IMR-90 (cell line): Measurements from ENCODE around the gene FAM110D. TPM values are rescaled to one million over a fixed set of nuclear protein-coding genes. Genes with fewer than 3 reads are reported as not detected.

Experiments
- ATAC-seq: fragments of 200-7000 bp; cut with Tn5 transposase; 2 replicates; pipeline ENCODE4 v1.9.1; 2020; ENCODE audit warnings: low read depth, mild to moderate bottlenecking, moderate library complexity
- BruUV-seq: library from RNA; stranded (reverse); fragments of 400-500 nt; replicated peaks from 2 replicates; lab custom pipeline; 2021; lab: Mats Ljungman, UMichigan
- CTCF ChIA-PET: fragments of 300-600 bp; formaldehyde crosslinking; extraction: SDS; loops from one replicate; lab custom pipeline; 2021; ENCODE audit warnings: antibody characterized with exemption; lab: Yijun Ruan, JAX
- POLR2A ChIA-PET: fragments of 300-600 bp; sonication (Branson Sonifier 250); formaldehyde crosslinking; loops from one replicate; lab custom pipeline; 2022; ENCODE audit warnings: antibody characterized with exemption; ENCODE audit not compliant: unreplicated experiment; lab: Charles Lee
- DNase-seq: peaks from one replicate; pipeline ENCODE4 v3.0.0; 2013
- H2AFZ ChIP-seq: replicated peaks from 2 replicates; pipeline ENCODE3; 2013; ENCODE audit warnings: low read length, mild to moderate bottlenecking; ENCODE audit not compliant: poor library complexity
- H2AK5ac ChIP-seq: 2 replicates; pipeline ENCODE4 v1.6.1; 2013; ENCODE audit warnings: low read depth, low read length, inconsistent platforms
- H2AK9ac ChIP-seq: replicated peaks from 2 replicates; pipeline ENCODE3; 2013; ENCODE audit warnings: mild to moderate bottlenecking, low read depth, low read length, moderate library complexity; ENCODE audit not compliant: poor library complexity
- H2BK120ac ChIP-seq: 2 replicates; pipeline ENCODE4 v1.6.1; 2013; ENCODE audit warnings: low read depth, low read length, inconsistent platforms
- H2BK15ac ChIP-seq: 3 replicates; pipeline ENCODE4 v1.6.1; 2013; ENCODE audit warnings: low read depth, low read length, inconsistent platforms
- H2BK20ac ChIP-seq: 2 replicates; pipeline ENCODE4 v1.6.1; 2013; ENCODE audit warnings: low read depth, mild to moderate bottlenecking, inconsistent platforms, low read length, moderate library complexity
- H2BK5ac ChIP-seq: 2 replicates; pipeline ENCODE4 v1.6.1; 2013; ENCODE audit warnings: mild to moderate bottlenecking, low read depth, low read length, inconsistent platforms; ENCODE audit not compliant: poor library complexity, severe bottlenecking
- H3K14ac ChIP-seq: replicated peaks from 2 replicates; pipeline ENCODE4 v1.6.1; 2013; ENCODE audit warnings: low read depth, low read length, inconsistent platforms
- H3K18ac ChIP-seq: 2 replicates; pipeline ENCODE4 v1.6.1; 2013; ENCODE audit warnings: low read depth, low read length, control low read depth
- H3K23ac ChIP-seq: 2 replicates; pipeline ENCODE4 v1.6.1; 2013; ENCODE audit warnings: low read depth, low read length, inconsistent platforms
- H3K27ac ChIP-seq: 2 replicates; pipeline ENCODE4 v1.5.1; 2013; ENCODE audit warnings: mild to moderate bottlenecking, control low read depth, low read length; ENCODE audit not compliant: insufficient read depth
- H3K27me3 ChIP-seq: 2 replicates; pipeline ENCODE4 v1.6.1; 2013; ENCODE audit warnings: low read length; ENCODE audit not compliant: control insufficient read depth, insufficient read depth
- H3K36me3 ChIP-seq: 2 replicates; pipeline ENCODE4 v1.6.1; 2013; ENCODE audit warnings: low read length, mixed read lengths; ENCODE audit not compliant: control insufficient read depth, insufficient read depth
- H3K4ac ChIP-seq: 2 replicates; pipeline ENCODE4 v1.6.1; 2013; ENCODE audit warnings: low read depth, low read length, inconsistent platforms
- H3K4me1 ChIP-seq: 2 replicates; pipeline ENCODE4 v1.6.1; 2013; ENCODE audit warnings: low read length, mixed read lengths; ENCODE audit not compliant: control insufficient read depth, insufficient read depth
- H3K4me2 ChIP-seq: 2 replicates; pipeline ENCODE4 v1.6.1; 2013; ENCODE audit warnings: low read depth, mild to moderate bottlenecking, control low read depth, low read length, moderate library complexity
- H3K4me3 ChIP-seq: 2 replicates; pipeline ENCODE4 v1.5.1; 2013; ENCODE audit warnings: low read depth, mild to moderate bottlenecking, control low read depth, low read length, moderate library complexity; ENCODE audit not compliant: insufficient read depth
- H3K56ac ChIP-seq: 2 replicates; pipeline ENCODE4 v1.6.1; 2013; ENCODE audit warnings: low read length, inconsistent platforms; ENCODE audit not compliant: insufficient read depth; ENCODE audit errors: extremely low read depth
- H3K79me1 ChIP-seq, 2 experiments: 2 replicates each; pipeline ENCODE4 v1.6.1; 2013; ENCODE audit warnings: low read length in 2 of 2, inconsistent platforms in 1 of 2, low read depth in 1 of 2
- H3K9ac ChIP-seq: 2 replicates; pipeline ENCODE4 v1.6.1; 2013; ENCODE audit warnings: low read depth, low read length, control low read depth
- H3K9me1 ChIP-seq: 2 replicates; pipeline ENCODE4 v1.6.1; 2013; ENCODE audit warnings: low read length, inconsistent platforms; ENCODE audit not compliant: insufficient read depth
- H3K9me3 ChIP-seq: 2 replicates; pipeline ENCODE4 v1.6.1; 2013; ENCODE audit warnings: low read length; ENCODE audit not compliant: control insufficient read depth, insufficient read depth
- H4K20me1 ChIP-seq: 2 replicates; pipeline ENCODE4 v1.6.1; 2013; ENCODE audit warnings: low read length, inconsistent platforms; ENCODE audit not compliant: insufficient read depth
- H4K5ac ChIP-seq: 2 replicates; pipeline ENCODE4 v1.6.1; 2013; ENCODE audit warnings: mild to moderate bottlenecking, low read depth, low read length, control low read depth
- H4K8ac ChIP-seq, 2 experiments: 2 replicates each; pipeline ENCODE4 v1.6.1; 2013; ENCODE audit warnings: low read depth in 2 of 2, low read length in 2 of 2, control low read depth in 1 of 2, inconsistent platforms in 1 of 2
- H4K91ac ChIP-seq: 2 replicates; pipeline ENCODE4 v1.6.1; 2013; ENCODE audit warnings: low read depth, low read length, inconsistent platforms; ENCODE audit not compliant: insufficient read depth
- BHLHE40 ChIP-seq: fragments of 150-350 bp; IDR thresholded peaks from 2 replicates; pipeline ENCODE4 v1.6.1; 2016; ENCODE audit warnings: mild to moderate bottlenecking, low read depth, low read length
- CEBPB ChIP-seq: IDR thresholded peaks from 2 replicates; pipeline ENCODE4 v1.6.1; 2012; ENCODE audit warnings: low read depth, low read length, improper control_type of control experiment
- CHD1 ChIP-seq: IDR thresholded peaks from 2 replicates; pipeline ENCODE4 v1.6.1; 2012; ENCODE audit warnings: low read depth, low read length, improper control_type of control experiment
- FOS ChIP-seq: fragments of 150-350 bp; IDR thresholded peaks from 2 replicates; pipeline ENCODE4 v1.6.1; 2016; ENCODE audit warnings: low read depth, low read length
- MAFK ChIP-seq: IDR thresholded peaks from 2 replicates; pipeline ENCODE4 v1.6.1; 2012; ENCODE audit warnings: low read depth, low read length, improper control_type of control experiment
- MAZ ChIP-seq: IDR thresholded peaks from 2 replicates; pipeline ENCODE4 v1.6.1; 2012; ENCODE audit warnings: low read depth, mild to moderate bottlenecking, low read length, improper control_type of control experiment, moderate library complexity, borderline replicate concordance
- MXI1 ChIP-seq: IDR thresholded peaks from 2 replicates; pipeline ENCODE4 v1.6.1; 2012; ENCODE audit warnings: low read depth, mild to moderate bottlenecking, low read length, moderate library complexity, borderline replicate concordance
- NFE2L2 ChIP-seq: fragments of 150-350 bp; IDR thresholded peaks from 2 replicates; pipeline ENCODE4 v1.6.1; 2016; ENCODE audit warnings: low read depth, mild to moderate bottlenecking, low read length
- POLR2A ChIP-seq: IDR thresholded peaks from 2 replicates; pipeline ENCODE4 v1.6.1; 2012; ENCODE audit warnings: mild to moderate bottlenecking, low read depth, low read length
- RAD21 ChIP-seq: IDR thresholded peaks from 2 replicates; pipeline ENCODE4 v1.6.1; 2012; ENCODE audit warnings: low read length, improper control_type of control experiment
- RCOR1 ChIP-seq: IDR thresholded peaks from 2 replicates; pipeline ENCODE4 v1.6.1; 2012; ENCODE audit warnings: mild to moderate bottlenecking, low read length, improper control_type of control experiment; ENCODE audit not compliant: insufficient replicate concordance
- RFX5 ChIP-seq: IDR thresholded peaks from 2 replicates; pipeline ENCODE4 v1.8.0; 2012; ENCODE audit warnings: low read depth, mild to moderate bottlenecking, low read length, moderate library complexity
- SMC3 ChIP-seq: fragments of 150-350 bp; IDR thresholded peaks from 2 replicates; pipeline ENCODE4 v1.6.1; 2016; ENCODE audit warnings: low read depth, mild to moderate bottlenecking, antibody characterized with exemption, low read length, moderate library complexity
- WGBS, 2 experiments: methylation state at CpG; one replicate each; pipeline versions ENCODE4 v1.1.5 to v1.1.7; 2013; ENCODE audit warnings: missing lambda C conversion rate in 2 of 2; ENCODE audit not compliant: insufficient read length in 1 of 2; ENCODE audit errors: extremely low coverage in 2 of 2; 5-methylcytosine and 5-hydroxymethylcytosine counted together
- dilution Hi-C: fragments of 300-500 bp; cut with HindIII; formaldehyde crosslinking; loops from one replicate; pipeline ENCODE4 v1.14.3; 2018; ENCODE audit warnings: low sequenced_read_pairs; ENCODE audit not compliant: unreplicated experiment
- in situ Hi-C: fragments of 300-500 bp; cut with MboI; formaldehyde crosslinking; loops from 3 replicates; pipeline ENCODE4 v1.14.3; 2019; ENCODE audit warnings: low sequenced_read_pairs, inconsistent platforms, mixed read lengths
- intact Hi-C: fragments of 100-400 bp; cut with micrococcal nuclease; formaldehyde crosslinking; loops from 2 replicates; pipeline ENCODE4 v1.10.0; 2022
- polyA plus RNA-seq, 3 experiments: library from polyadenylated mRNA; depleted of rRNA; stranded (reverse); fragments of >200 nt; gene quantifications; 2 replicates each; pipeline ENCODE4 v1.2.3, GENCODE V29; 2012; ENCODE audit warnings: low replicate concordance in 1 of 3
- total RNA-seq: library from RNA; depleted of rRNA; stranded (reverse); fragments of >200 nt; gene quantifications from 2 replicates; pipeline ENCODE4 v1.2.3, GENCODE V29; 2012
- TF ChIP-seq, protein P1 (sequence below): fragments of 150-350 bp; IDR thresholded peaks from 2 replicates; pipeline ENCODE4 v1.6.1; 2017; ENCODE audit warnings: mild to moderate bottlenecking, antibody characterized with exemption, low read length, low read depth
- TF ChIP-seq, protein P2 (sequence below): conservative IDR thresholded peaks from 2 replicates; pipeline ENCODE4 v1.5.1; 2012; ENCODE audit warnings: mild to moderate bottlenecking, low read depth, low read length, improper control_type of control experiment
- TF ChIP-seq, protein P3 (sequence below): fragments of 150-350 bp; IDR thresholded peaks from 2 replicates; pipeline ENCODE4 v1.6.1; 2016; ENCODE audit warnings: low read depth, mild to moderate bottlenecking, low read length, moderate library complexity, borderline replicate concordance

Gene FAM110D
- total and polyA plus RNA-seq, 2 of the 4 experiments (the other 2 are of a cell fraction): not detected

DNA sequence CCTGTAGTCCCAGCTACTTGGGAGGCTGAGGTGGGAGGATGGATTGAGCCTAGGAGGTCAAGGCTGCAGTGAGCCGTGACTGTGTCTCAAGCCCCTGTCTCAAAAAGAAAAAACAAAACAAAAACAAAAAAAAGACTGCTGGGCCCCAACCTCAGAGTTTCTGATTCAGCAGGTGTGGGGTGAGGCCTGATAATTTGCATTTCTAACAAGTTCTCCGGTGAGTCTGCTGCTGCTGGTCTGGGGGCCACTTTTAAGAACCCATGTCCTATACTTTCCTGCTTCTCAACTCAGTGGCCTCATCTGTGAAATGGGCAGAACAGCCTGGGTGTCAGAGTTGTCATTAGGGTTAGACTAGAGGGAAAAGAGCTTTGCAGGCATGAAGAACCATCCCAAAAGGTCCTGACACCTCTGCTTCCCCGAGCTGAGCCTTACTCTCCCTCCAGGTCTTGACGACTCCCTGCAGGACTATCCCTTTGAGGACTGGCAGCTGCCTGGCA is 21.2 kb downstream of the FAM110D start:
- WGBS, 2 experiments: no CpG with 5 or more reads among the region's 4 CpGs
- no peak overlapping the region for H2AK5ac ChIP-seq
- no peaks in the 10 kb centered on the region for H3K9me3 ChIP-seq
- no peak overlapping the region for H3K56ac ChIP-seq
- no peaks in the 10 kb centered on the region for H4K20me1 ChIP-seq
- intact Hi-C loops (no loop called here), in situ Hi-C loops (no loop called here), dilution Hi-C loops (no loop called here)
- no peak overlapping the region for H4K8ac ChIP-seq
- no peaks in the 10 kb centered on the region for H3K4me1 ChIP-seq
- H2BK120ac ChIP-seq: no peak overlapping the region
- H3K4ac ChIP-seq: no peak overlapping the region
- H3K4me3 ChIP-seq: no peak overlapping the region
- H3K4me2 ChIP-seq: no peak overlapping the region
- H3K36me3 ChIP-seq: no peaks in the 10 kb centered on the region
- no peak overlapping the region for H2BK15ac ChIP-seq
- H2AK9ac ChIP-seq: no peak overlapping the region
- no peaks in the 10 kb centered on the region; the same call in 1 of the 2 replicates for H3K27me3 ChIP-seq
- CTCF ChIA-PET: no interaction called here
- H4K91ac ChIP-seq: no peak overlapping the region
- H2BK20ac ChIP-seq: no peak overlapping the region
- H3K14ac ChIP-seq: no peak overlapping the region
- no peak overlapping the region for H4K5ac ChIP-seq
- DNase-seq (no peak), ATAC-seq (no peak)
- no peak overlapping the region for H2AFZ ChIP-seq
- H3K18ac ChIP-seq: no peak overlapping the region
- H3K27ac ChIP-seq: no peak overlapping the region
- no peak overlapping the region for H3K9ac ChIP-seq
- no peaks in the 10 kb centered on the region for H3K79me1 ChIP-seq
- no peak overlapping the region for H2BK5ac ChIP-seq
- BruUV-seq: no TSS peak
- TF ChIP-seq CHD1: no peak
- TF ChIP-seq BHLHE40: no peak
- TF ChIP-seq RCOR1: no peak
- TF ChIP-seq, protein P1, sequence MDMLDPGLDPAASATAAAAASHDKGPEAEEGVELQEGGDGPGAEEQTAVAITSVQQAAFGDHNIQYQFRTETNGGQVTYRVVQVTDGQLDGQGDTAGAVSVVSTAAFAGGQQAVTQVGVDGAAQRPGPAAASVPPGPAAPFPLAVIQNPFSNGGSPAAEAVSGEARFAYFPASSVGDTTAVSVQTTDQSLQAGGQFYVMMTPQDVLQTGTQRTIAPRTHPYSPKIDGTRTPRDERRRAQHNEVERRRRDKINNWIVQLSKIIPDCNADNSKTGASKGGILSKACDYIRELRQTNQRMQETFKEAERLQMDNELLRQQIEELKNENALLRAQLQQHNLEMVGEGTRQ: no peak
- TF ChIP-seq MAZ: no peak
- no peak for TF ChIP-seq CEBPB
- TF ChIP-seq MAFK: no peak
- no peak for TF ChIP-seq RAD21
- TF ChIP-seq, protein P2, sequence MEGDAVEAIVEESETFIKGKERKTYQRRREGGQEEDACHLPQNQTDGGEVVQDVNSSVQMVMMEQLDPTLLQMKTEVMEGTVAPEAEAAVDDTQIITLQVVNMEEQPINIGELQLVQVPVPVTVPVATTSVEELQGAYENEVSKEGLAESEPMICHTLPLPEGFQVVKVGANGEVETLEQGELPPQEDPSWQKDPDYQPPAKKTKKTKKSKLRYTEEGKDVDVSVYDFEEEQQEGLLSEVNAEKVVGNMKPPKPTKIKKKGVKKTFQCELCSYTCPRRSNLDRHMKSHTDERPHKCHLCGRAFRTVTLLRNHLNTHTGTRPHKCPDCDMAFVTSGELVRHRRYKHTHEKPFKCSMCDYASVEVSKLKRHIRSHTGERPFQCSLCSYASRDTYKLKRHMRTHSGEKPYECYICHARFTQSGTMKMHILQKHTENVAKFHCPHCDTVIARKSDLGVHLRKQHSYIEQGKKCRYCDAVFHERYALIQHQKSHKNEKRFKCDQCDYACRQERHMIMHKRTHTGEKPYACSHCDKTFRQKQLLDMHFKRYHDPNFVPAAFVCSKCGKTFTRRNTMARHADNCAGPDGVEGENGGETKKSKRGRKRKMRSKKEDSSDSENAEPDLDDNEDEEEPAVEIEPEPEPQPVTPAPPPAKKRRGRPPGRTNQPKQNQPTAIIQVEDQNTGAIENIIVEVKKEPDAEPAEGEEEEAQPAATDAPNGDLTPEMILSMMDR: no peak
- TF ChIP-seq POLR2A: no peak
- TF ChIP-seq NFE2L2: no peak
- TF ChIP-seq SMC3: no peak
- TF ChIP-seq MXI1: no peak
- no peak for TF ChIP-seq FOS
- TF ChIP-seq, protein P3, sequence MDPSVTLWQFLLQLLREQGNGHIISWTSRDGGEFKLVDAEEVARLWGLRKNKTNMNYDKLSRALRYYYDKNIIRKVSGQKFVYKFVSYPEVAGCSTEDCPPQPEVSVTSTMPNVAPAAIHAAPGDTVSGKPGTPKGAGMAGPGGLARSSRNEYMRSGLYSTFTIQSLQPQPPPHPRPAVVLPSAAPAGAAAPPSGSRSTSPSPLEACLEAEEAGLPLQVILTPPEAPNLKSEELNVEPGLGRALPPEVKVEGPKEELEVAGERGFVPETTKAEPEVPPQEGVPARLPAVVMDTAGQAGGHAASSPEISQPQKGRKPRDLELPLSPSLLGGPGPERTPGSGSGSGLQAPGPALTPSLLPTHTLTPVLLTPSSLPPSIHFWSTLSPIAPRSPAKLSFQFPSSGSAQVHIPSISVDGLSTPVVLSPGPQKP: no peak
- TF ChIP-seq RFX5: no peak
- H3K23ac ChIP-seq: no peak overlapping the region
- POLR2A ChIA-PET: no interaction called here
- no peaks in the 10 kb centered on the region for H3K9me1 ChIP-seq
